Right lobe of liver (tissue), 6 donors: Measurements from ENCODE around the gene HOXB6. TPM values are rescaled to one million over a fixed set of nuclear protein-coding genes. Genes with fewer than 3 reads are reported as not detected.

ENCODE experiments used
- ATAC-seq, 4 donors: fragments of 200-7000 bp; cut with Tn5 transposase; one replicate each; pipeline ENCODE4 v1.9.1; 2020; ENCODE audit warnings: mild to moderate bottlenecking in 4 of 4, moderate library complexity in 4 of 4
- DNase-seq, 3 donors: peaks; one replicate each; pipeline ENCODE4 v3.0.0-alpha.2; 2020
- H3K27ac ChIP-seq, 3 donors: fragments of 200-600 bp; one replicate each; pipeline ENCODE4 v1.8.0; 2022
- H3K27me3 ChIP-seq, 2 donors: fragments of 200-600 bp; one replicate each; pipeline ENCODE4 v1.8.0; 2022
- H3K36me3 ChIP-seq, 4 donors: fragments of 200-600 bp; sonication (generic) in 1 of 4; one replicate each; pipeline versions ENCODE4 v1.5.1 to v1.8.0; 2017 to 2022; ENCODE audit warnings: control low read depth in 1 of 4
- H3K4me1 ChIP-seq, 4 donors: fragments of 200-600 bp; sonication (generic) in 1 of 4; one replicate each; pipeline versions ENCODE4 v1.5.1 to v1.8.0; 2017 to 2022; ENCODE audit warnings: control low read depth in 1 of 4
- H3K4me3 ChIP-seq, 3 donors: fragments of 200-600 bp; one replicate each; pipeline ENCODE4 v1.8.0; 2022
- H3K9me3 ChIP-seq, 4 donors: fragments of 200-600 bp; sonication (generic) in 1 of 4; one replicate each; pipeline versions ENCODE4 v1.5.1 to v1.8.0; 2017 to 2022; ENCODE audit warnings: control low read depth in 1 of 4
- POLR2A ChIP-seq: fragments of 450-650 bp; IDR thresholded peaks from one replicate; pipeline ENCODE4 v1.6.1; 2017; ENCODE audit warnings: antibody characterized with exemption, mild to moderate bottlenecking
- WGBS: methylation state at CpG from one replicate; pipeline ENCODE4 v1.1.6; 2018; ENCODE audit warnings: low coverage, low lambda C conversion rate; ENCODE audit not compliant: insufficient coverage; ENCODE audit errors: missing lambda C conversion rate; 5-methylcytosine and 5-hydroxymethylcytosine counted together
- intact Hi-C, 2 donors: fragments of 100-400 bp; cut with DNase I; formaldehyde crosslinking; loops; one replicate each; pipeline versions ENCODE4 v1.11.2 to v1.14.1; 2022
- total RNA-seq, 6 experiments: library from RNA; depleted of rRNA in 2 of 6; stranded (reverse); fragments of >200 nt in 2 of 6; fragmentation: NEBNext Ultra II Directional in 3 of 6; extraction: Animal tissue kit (Norgen Biotek cat#: 25700) in 3 of 6; gene quantifications; one replicate each; pipeline versions ENCODE4 v1.1.0 to v1.2.4, GENCODE V29; 2016 to 2023
- TF ChIP-seq, protein P1 (sequence below), 4 donors: fragments of 200-600 bp in 3 of 4; fragments of 450-650 bp in 1 of 4; IDR thresholded peaks; one replicate each; pipeline versions ENCODE4 v1.5.1 to v1.8.0; 2016 to 2022; ENCODE audit warnings: antibody characterized with exemption in 4 of 4, mild to moderate bottlenecking in 2 of 4
- donor health status: DM: no; HTN: yes; CAD: no.
- donor health status: DM: no; HTN: no; CAD: no.
- donor health status: DM: no; HTN: no; CAD: no.
- donor health status: DM: no; HTN: yes; CAD: no.
- donor health status: DM: no; HTN: yes; CAD: no.

HOXB6 gene
- total RNA-seq, 6 experiments from 2014 or later = 0.18 to 0.83 (median 0.56) TPM

DNA sequence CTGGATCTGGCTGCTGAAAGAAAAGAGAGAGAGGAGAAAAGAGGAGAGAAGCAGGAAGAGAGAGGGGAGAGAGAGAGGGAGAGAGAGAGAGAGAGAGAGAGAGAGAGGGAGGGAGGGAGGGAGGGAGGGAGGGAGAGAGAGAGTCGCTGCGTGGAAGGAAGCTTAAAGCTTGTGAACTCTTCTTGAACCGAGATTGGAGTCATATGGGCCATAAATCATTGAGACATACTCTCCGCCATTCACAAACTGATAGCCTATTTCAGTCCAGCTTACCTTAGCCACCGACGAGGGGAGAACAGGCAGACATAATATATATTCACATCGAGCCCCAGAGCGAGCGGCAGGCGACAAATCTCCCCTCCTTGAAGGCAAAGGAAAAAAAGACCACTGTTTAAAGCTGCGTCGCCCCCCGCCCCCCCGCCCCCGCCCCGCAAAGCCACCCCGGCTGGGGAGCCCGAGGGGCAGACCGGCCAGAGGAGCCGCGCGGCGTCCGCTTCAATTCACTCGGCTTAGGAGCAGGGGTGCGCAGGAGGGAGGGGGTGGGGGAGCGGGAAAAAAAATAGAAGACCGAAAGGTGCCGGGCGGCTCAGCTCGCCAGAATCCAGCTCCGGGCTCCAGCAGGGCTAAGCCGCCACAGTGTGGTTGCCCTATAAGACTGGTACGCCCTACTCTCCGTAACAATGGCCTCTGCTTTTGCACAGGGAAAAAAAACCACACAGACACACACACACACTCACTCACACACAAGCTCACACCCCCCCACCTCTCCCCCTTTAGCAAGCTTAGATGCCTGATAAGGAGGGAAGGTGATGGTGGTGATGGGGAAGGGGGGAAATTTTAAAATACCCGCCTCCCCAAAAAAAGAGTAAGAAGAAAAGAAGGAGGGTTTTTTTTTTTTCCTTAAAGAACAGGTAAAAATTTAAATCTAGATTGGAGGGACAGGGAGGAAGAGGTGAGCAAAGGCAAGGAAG is 49.2 kb downstream of the HOXB6 start:
- DNase-seq (no peak), ATAC-seq (peak in 3 of 4 donors; percentile 18 to 48 (median 36))
- Histone ChIP-seq H3K4me1 (no peaks in the 10 kb centered on the region), H3K4me3 (no peak overlapping the region), H3K36me3 (no peaks in the 10 kb centered on the region), H3K27ac (peak overlapping the region in 2 of 3 donors; percentile 16 to 27), H3K9me3 (no peaks in the 10 kb centered on the region), H3K27me3 (peaks cover 0 to 6% of the 10 kb centered on the region in 2 donors)
- WGBS = 6% methylated on average over 28 of the region's 36 CpGs
- intact Hi-C loops = no loop called here
- TF ChIP-seq POLR2A = no peak
- TF ChIP-seq, protein P1, sequence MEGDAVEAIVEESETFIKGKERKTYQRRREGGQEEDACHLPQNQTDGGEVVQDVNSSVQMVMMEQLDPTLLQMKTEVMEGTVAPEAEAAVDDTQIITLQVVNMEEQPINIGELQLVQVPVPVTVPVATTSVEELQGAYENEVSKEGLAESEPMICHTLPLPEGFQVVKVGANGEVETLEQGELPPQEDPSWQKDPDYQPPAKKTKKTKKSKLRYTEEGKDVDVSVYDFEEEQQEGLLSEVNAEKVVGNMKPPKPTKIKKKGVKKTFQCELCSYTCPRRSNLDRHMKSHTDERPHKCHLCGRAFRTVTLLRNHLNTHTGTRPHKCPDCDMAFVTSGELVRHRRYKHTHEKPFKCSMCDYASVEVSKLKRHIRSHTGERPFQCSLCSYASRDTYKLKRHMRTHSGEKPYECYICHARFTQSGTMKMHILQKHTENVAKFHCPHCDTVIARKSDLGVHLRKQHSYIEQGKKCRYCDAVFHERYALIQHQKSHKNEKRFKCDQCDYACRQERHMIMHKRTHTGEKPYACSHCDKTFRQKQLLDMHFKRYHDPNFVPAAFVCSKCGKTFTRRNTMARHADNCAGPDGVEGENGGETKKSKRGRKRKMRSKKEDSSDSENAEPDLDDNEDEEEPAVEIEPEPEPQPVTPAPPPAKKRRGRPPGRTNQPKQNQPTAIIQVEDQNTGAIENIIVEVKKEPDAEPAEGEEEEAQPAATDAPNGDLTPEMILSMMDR (IDR thresholded peaks at IDR 0.05) = no peak

DNA sequence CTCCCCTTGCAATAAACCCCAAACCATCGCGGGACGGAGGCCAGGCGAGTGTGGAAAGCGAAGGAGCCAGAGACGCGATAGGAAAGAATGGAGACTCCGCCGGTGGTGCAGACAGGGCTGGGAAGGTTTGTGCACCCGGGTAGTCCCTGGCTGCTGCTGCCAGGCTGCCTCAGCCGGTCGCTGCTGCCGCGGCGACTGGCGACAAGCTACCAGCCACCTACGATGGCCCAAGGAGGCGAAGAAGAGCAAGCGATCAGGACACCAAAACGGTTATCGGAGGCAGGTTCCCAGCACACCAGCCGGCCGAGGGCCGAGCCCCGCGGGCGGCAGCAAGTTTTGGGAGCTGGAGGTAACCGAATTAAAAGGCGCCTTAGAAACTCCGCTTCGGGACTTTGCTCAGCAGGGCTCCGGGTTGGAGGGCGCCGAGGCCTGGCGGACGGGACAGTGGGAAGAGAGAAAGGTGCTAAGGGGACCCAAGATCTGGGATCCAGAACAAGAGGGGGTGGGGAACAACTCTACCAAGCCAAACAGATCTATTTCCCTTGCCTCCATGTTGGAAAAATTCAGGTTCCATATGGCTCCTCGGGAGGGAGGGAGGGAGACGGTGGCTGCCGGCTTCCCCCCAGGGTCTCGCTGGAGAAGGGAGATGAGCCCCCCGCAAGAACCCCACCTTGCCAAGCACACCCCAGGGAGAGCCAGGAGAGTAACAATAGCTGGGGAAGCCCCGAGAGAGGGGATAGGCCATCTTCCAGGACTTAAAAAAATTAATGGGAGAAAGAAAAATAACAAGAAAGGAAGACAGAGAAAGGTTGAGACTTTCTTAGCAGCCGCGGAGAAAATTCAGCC is 50.2 kb downstream of the HOXB6 start:
- ATAC-seq (no peak), DNase-seq (no peak)
- Histone ChIP-seq H3K4me3 (no peak overlapping the region), H3K36me3 (no peaks in the 10 kb centered on the region), H3K9me3 (no peaks in the 10 kb centered on the region), H3K27ac (peak overlapping the region in 2 of 3 donors; percentile 27 to 28), H3K27me3 (peaks cover 0 to 4% of the 10 kb centered on the region in 2 donors), H3K4me1 (no peaks in the 10 kb centered on the region)
- 32% methylated on average over 39 of the region's 44 CpGs for WGBS
- TF ChIP-seq, protein P1 (IDR thresholded peaks at IDR 0.05) = no peak
- intact Hi-C loops = no loop called here

DNA sequence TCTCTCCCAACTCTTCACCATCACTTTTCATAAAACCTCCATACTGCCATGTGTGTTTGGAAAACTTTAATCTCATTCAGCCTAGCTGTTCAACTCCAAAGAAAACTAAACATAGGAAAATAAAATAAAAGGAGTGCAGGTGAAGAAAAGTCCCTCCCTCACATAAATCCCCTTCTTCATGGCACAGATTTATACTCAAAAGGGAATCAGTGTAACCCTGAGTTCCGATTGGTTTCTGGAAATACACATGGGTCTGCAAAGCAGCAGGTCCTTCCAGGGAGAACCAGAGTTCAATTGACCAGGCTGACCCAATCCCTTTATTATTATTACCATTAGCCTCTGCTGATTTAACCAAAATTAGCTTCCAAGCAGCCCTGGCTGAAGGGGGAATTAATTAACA is 51.0 kb downstream of the HOXB6 start:
- ATAC-seq (no peak), DNase-seq (no peak)
- WGBS = 15% methylated on average over 1 of the region's 1 CpG
- no peaks in the 10 kb centered on the region for H3K4me1 ChIP-seq
- no peaks in the 10 kb centered on the region for H3K27me3 ChIP-seq
- intact Hi-C loops = no loop called here
- no peak overlapping the region for H3K4me3 ChIP-seq
- no peaks in the 10 kb centered on the region for H3K36me3 ChIP-seq
- peak overlapping the region in 1 of 3 donors; percentile 6 for H3K27ac ChIP-seq
- no peaks in the 10 kb centered on the region for H3K9me3 ChIP-seq
- TF ChIP-seq, protein P1 (IDR thresholded peaks at IDR 0.05) = no peak
- TF ChIP-seq POLR2A = no peak

DNA sequence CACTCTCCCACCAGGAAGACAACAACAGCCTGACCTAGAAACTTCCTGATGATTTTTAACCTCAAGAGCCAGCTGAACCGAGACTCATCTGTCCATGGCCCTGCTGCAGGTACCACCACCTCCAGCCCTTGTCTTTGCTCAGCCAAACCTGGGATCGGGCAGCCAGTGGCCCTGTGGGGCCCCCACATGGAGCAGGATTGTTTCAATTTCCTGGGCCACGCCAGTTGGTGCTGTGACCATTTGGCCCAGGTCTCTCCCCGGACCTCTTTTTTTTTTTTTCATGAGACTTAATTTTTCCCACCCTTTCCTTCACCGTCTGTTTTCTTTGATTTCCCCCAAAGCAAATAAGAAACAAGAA is 51.6 kb downstream of the HOXB6 start:
- Histone ChIP-seq H3K36me3 (no peaks in the 10 kb centered on the region), H3K4me3 (no peak overlapping the region), H3K27ac (peak overlapping the region in 1 of 3 donors; percentile 24), H3K9me3 (no peaks in the 10 kb centered on the region), H3K27me3 (no peaks in the 10 kb centered on the region), H3K4me1 (no peaks in the 10 kb centered on the region)
- 17% methylated on average over 4 of the region's 5 CpGs for WGBS
- DNase-seq = no peak
- ATAC-seq = no peak
- intact Hi-C loops = no loop called here
- TF ChIP-seq, protein P1 (IDR thresholded peaks at IDR 0.05) = no peak
- no peak for TF ChIP-seq POLR2A
